ENCODE data around the gene CCND1.
"Not testable (repeated sequence)": the region's sequence is repeated elsewhere in the genome, so short reads cannot be mapped to it uniquely, and the experiment has no call there.

The CCND1 gene

GRCh38 chr11:69618237-69618636 is 22.7 kb upstream of the CCND1 start:
- no peak for DNase-seq (ENCODE audit: low spot score)

- no peak for DNase-seq (ENCODE audit: low spot score)
Measured at GRCh38 chr11:69620683-69621290, 20.2 kb upstream of the CCND1 start.

- not testable (repeated sequence) for DNase-seq (ENCODE audit: low spot score)
Measured at GRCh38 chr11:69622097-69622681, 18.8 kb upstream of the CCND1 start.

- DNase-seq (ENCODE audit: low spot score): no peak
Measured at GRCh38 chr11:69624293-69624692, 16.7 kb upstream of the CCND1 start.

- no peak for DNase-seq (ENCODE audit: low spot score)
Measured at GRCh38 chr11:69625476-69625875, 15.5 kb upstream of the CCND1 start.

- DNase-seq (ENCODE audit: low spot score): no peak
Measured at GRCh38 chr11:69627551-69627950, 13.4 kb upstream of the CCND1 start.

GRCh38 chr11:69630017-69630416 is 10.9 kb upstream of the CCND1 start:
- DNase-seq (ENCODE audit: low spot score): no peak

- no peak for DNase-seq (ENCODE audit: low spot score)
Measured at GRCh38 chr11:69630424-69630823, 10.5 kb upstream of the CCND1 start.

- no peak for DNase-seq (ENCODE audit: low spot score)
Measured at GRCh38 chr11:69632900-69633299, 8.1 kb upstream of the CCND1 start.

- DNase-seq (ENCODE audit: low spot score): no peak
Measured at GRCh38 chr11:69634069-69634468, 6.9 kb upstream of the CCND1 start.

- no peak for DNase-seq (ENCODE audit: low spot score)
Measured at GRCh38 chr11:69634590-69634989, 6.4 kb upstream of the CCND1 start.

GRCh38 chr11:69635195-69635594 is 5.8 kb upstream of the CCND1 start:
- DNase-seq (ENCODE audit: low spot score): no peak

- DNase-seq (ENCODE audit: low spot score): no peak
Measured at GRCh38 chr11:69635804-69636511, 5.0 kb upstream of the CCND1 start.

- DNase-seq (ENCODE audit: low spot score): peak; percentile 83
Measured at GRCh38 chr11:69636512-69637197, 4.3 kb upstream of the CCND1 start.

GRCh38 chr11:69637198-69637940 is 3.6 kb upstream of the CCND1 start:
- DNase-seq (ENCODE audit: low spot score): no peak

GRCh38 chr11:69637941-69638871 is 2.8 kb upstream of the CCND1 start:
- DNase-seq (ENCODE audit: low spot score): no peak

- DNase-seq (ENCODE audit: low spot score): peak; percentile 94
Measured at GRCh38 chr11:69638941-69639681, 1.8 kb upstream of the CCND1 start.

GRCh38 chr11:69639831-69640230 is 1.1 kb upstream of the CCND1 start:
- DNase-seq (ENCODE audit: low spot score): no peak

GRCh38 chr11:69640260-69640994 is 529 bp upstream of the CCND1 start:
- no peak for DNase-seq (ENCODE audit: low spot score)
